Mesenchymal stem cell (in vitro differentiated cells and primary cell): ENCODE measurements around the gene BIRC6.
"Not testable (repeated sequence)": the region's sequence is repeated elsewhere in the genome, so short reads cannot be mapped to it uniquely, and the experiment has no call there.

Experiments
- DNase-seq: peaks from one replicate; pipeline ENCODE4 v3.0.0-alpha.2; 2013
- H2AFZ ChIP-seq: one replicate; pipeline ENCODE4 v1.6.1; 2013; ENCODE audit warnings: low read depth, mild to moderate bottlenecking, control low read depth, inconsistent platforms, low read length, moderate library complexity
- H2AK5ac ChIP-seq: 2 replicates; pipeline ENCODE4 v1.6.1; 2013; ENCODE audit warnings: low read length, moderate library complexity, mild to moderate bottlenecking, inconsistent platforms; ENCODE audit not compliant: severe bottlenecking
- H2BK120ac ChIP-seq: one replicate; pipeline ENCODE4 v1.6.1; 2013; ENCODE audit warnings: low read depth, mild to moderate bottlenecking, inconsistent platforms, low read length, moderate library complexity
- H2BK12ac ChIP-seq, 2 experiments: one replicate each; pipeline ENCODE4 v1.6.1; 2013; ENCODE audit warnings: inconsistent platforms in 2 of 2, low read length in 2 of 2, mild to moderate bottlenecking in 2 of 2, moderate library complexity in 2 of 2, control low read depth in 1 of 2
- H2BK15ac ChIP-seq: one replicate; pipeline ENCODE4 v1.6.1; 2013; ENCODE audit warnings: mild to moderate bottlenecking, low read depth, inconsistent platforms; ENCODE audit not compliant: poor library complexity, severe bottlenecking
- H2BK5ac ChIP-seq: 2 replicates; pipeline ENCODE4 v1.6.1; 2013; ENCODE audit warnings: low read depth, mild to moderate bottlenecking, low read length, control low read depth, inconsistent platforms; ENCODE audit not compliant: poor library complexity, severe bottlenecking
- H3K14ac ChIP-seq, 2 experiments: one replicate each; pipeline ENCODE4 v1.6.1; 2013; ENCODE audit warnings: inconsistent platforms in 2 of 2, low read length in 2 of 2, control low read depth in 1 of 2, mild to moderate bottlenecking in 1 of 2, moderate library complexity in 1 of 2
- H3K18ac ChIP-seq, 2 experiments: one replicate each; pipeline ENCODE4 v1.6.1; 2013; ENCODE audit warnings: inconsistent platforms in 2 of 2, low read length in 2 of 2, control low read depth in 1 of 2, low read depth in 1 of 2, mild to moderate bottlenecking in 1 of 2
- H3K23ac ChIP-seq, 2 experiments: one replicate each; pipeline ENCODE4 v1.6.1; 2013; ENCODE audit warnings: inconsistent platforms in 2 of 2, low read length in 2 of 2, mild to moderate bottlenecking in 2 of 2, moderate library complexity in 2 of 2, control low read depth in 1 of 2
- H3K27ac ChIP-seq: 2 replicates; pipeline ENCODE4 v1.5.1; 2013; ENCODE audit warnings: mild to moderate bottlenecking, moderate library complexity, low read length, control low read depth, inconsistent platforms; ENCODE audit not compliant: poor library complexity, severe bottlenecking
- H3K27me3 ChIP-seq, 2 experiments: 2 replicates each; pipeline versions ENCODE4 v1.6.1 to v1.7.0; 2013; ENCODE audit warnings: low read length in 2 of 2, mild to moderate bottlenecking in 2 of 2, moderate library complexity in 2 of 2, control low read depth in 1 of 2, inconsistent platforms in 1 of 2; ENCODE audit not compliant: control insufficient read depth in 1 of 2, insufficient read depth in 1 of 2
- H3K36me3 ChIP-seq, 2 experiments: 2 replicates each; pipeline versions ENCODE4 v1.6.1 to v1.7.0; 2013; ENCODE audit warnings: low read length in 2 of 2, control low read depth in 1 of 2, inconsistent platforms in 1 of 2, low read depth in 1 of 2, mild to moderate bottlenecking in 1 of 2; ENCODE audit not compliant: insufficient read depth in 2 of 2, control insufficient read depth in 1 of 2
- H3K4ac ChIP-seq, 2 experiments: one replicate each; pipeline ENCODE4 v1.6.1; 2013; ENCODE audit warnings: inconsistent platforms in 2 of 2, low read length in 2 of 2, mild to moderate bottlenecking in 2 of 2, moderate library complexity in 2 of 2, control low read depth in 1 of 2, low read depth in 1 of 2
- H3K4me1 ChIP-seq: 2 replicates; pipeline ENCODE4 v1.6.1; 2013; ENCODE audit warnings: low read depth, low read length, control low read depth; ENCODE audit not compliant: control insufficient read depth, insufficient read depth
- H3K4me2 ChIP-seq: 2 replicates; pipeline ENCODE4 v1.6.1; 2013; ENCODE audit warnings: low read length, mild to moderate bottlenecking, inconsistent platforms; ENCODE audit not compliant: poor library complexity, severe bottlenecking
- H3K4me3 ChIP-seq, 2 experiments: 2 replicates each; pipeline versions ENCODE4 v1.5.1 to v1.7.0; 2013; ENCODE audit warnings: low read length in 2 of 2, mild to moderate bottlenecking in 2 of 2, control low read depth in 1 of 2, low read depth in 1 of 2; ENCODE audit not compliant: insufficient read depth in 1 of 2
- H3K79me1 ChIP-seq: replicated peaks from 2 replicates; pipeline ENCODE4 v1.6.1; 2013; ENCODE audit warnings: mild to moderate bottlenecking, control low read depth, low read length, inconsistent platforms; ENCODE audit not compliant: poor library complexity, severe bottlenecking
- H3K9ac ChIP-seq: 2 replicates; pipeline ENCODE4 v1.7.0; 2013; ENCODE audit warnings: mild to moderate bottlenecking, low read length, moderate library complexity
- H3K9me3 ChIP-seq: 2 replicates; pipeline ENCODE4 v1.7.0; 2013; ENCODE audit warnings: mild to moderate bottlenecking, low read length; ENCODE audit not compliant: control insufficient read depth
- H4K8ac ChIP-seq: one replicate; pipeline ENCODE4 v1.6.1; 2013; ENCODE audit warnings: inconsistent platforms, mild to moderate bottlenecking, low read length, moderate library complexity
- H4K91ac ChIP-seq: one replicate; pipeline ENCODE4 v1.6.1; 2013; ENCODE audit warnings: mild to moderate bottlenecking, low read length, inconsistent platforms
- WGBS: methylation state at CpG from one replicate; pipeline ENCODE4 v1.1.7; 2013; ENCODE audit warnings: mixed read lengths; 5-methylcytosine and 5-hydroxymethylcytosine counted together

The BIRC6 gene

GRCh38 chr2:32457814-32458213, 101.0 kb downstream of the BIRC6 start:
- no peak overlapping the region for H4K8ac ChIP-seq
- H2BK12ac ChIP-seq = no peak overlapping the region
- H3K4me3 ChIP-seq = no peak overlapping the region
- H2BK5ac ChIP-seq = no peak overlapping the region
- WGBS = 100% methylated on average over 1 of the region's 1 CpG
- H3K79me1 ChIP-seq = peaks cover 6% of the 10 kb centered on the region
- no peak overlapping the region for H2AFZ ChIP-seq
- no peak overlapping the region for H4K91ac ChIP-seq
- H3K4ac ChIP-seq = no peak overlapping the region
- no peaks in the 10 kb centered on the region for H3K4me1 ChIP-seq
- no peak overlapping the region for H2BK15ac ChIP-seq
- H3K18ac ChIP-seq = no peak overlapping the region
- no peak overlapping the region for H3K9ac ChIP-seq
- H2AK5ac ChIP-seq = no peak overlapping the region
- peaks cover 6 to 46% of the 10 kb centered on the region in 2 experiments for H3K36me3 ChIP-seq
- no peak overlapping the region for H2BK120ac ChIP-seq
- H3K9me3 ChIP-seq = no peaks in the 10 kb centered on the region
- no peaks in the 10 kb centered on the region for H3K27me3 ChIP-seq
- no peak overlapping the region for H3K14ac ChIP-seq
- H3K4me2 ChIP-seq = no peak overlapping the region
- no peak overlapping the region for H3K27ac ChIP-seq
- H3K23ac ChIP-seq = no peak overlapping the region
- DNase-seq = no peak

DNA sequence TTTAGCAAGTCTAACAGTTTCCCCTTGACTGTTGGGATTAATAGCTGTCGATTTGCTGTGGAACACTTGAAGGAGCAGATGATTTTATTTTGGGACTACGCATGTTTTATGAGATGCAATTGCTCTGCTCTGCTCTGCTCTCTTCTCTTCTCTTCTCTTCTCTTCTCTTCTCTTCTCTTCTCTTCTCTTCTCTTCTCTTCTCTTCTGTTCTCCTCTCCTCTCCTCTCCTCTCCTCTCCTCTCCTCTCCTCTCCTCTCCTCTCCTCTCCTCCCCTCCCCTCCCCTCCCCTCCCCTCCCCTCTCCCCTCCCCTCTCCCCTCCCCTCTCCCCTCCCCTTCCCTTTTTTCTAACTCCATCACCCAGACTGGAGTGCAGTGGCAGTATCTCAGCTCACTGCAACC, 104.0 kb downstream of the BIRC6 start:
- not testable (repeated sequence) for H2AFZ ChIP-seq, H3K4me2 ChIP-seq, H2BK120ac ChIP-seq, H3K18ac ChIP-seq, H3K4me1 ChIP-seq, H2BK15ac ChIP-seq, H3K27ac ChIP-seq, H4K8ac ChIP-seq, H3K4ac ChIP-seq, DNase-seq, H3K9ac ChIP-seq, H2AK5ac ChIP-seq, H2BK12ac ChIP-seq, H2BK5ac ChIP-seq, H3K9me3 ChIP-seq, H3K27me3 ChIP-seq, H3K14ac ChIP-seq, H4K91ac ChIP-seq, H3K23ac ChIP-seq, H3K4me3 ChIP-seq
- Histone ChIP-seq H3K36me3 (peaks cover 11 to 57% of the 10 kb centered on the region in 2 experiments), H3K79me1 (peaks cover 13% of the 10 kb centered on the region)
- 100% methylated on average over 1 of the region's 2 CpGs for WGBS

DNA sequence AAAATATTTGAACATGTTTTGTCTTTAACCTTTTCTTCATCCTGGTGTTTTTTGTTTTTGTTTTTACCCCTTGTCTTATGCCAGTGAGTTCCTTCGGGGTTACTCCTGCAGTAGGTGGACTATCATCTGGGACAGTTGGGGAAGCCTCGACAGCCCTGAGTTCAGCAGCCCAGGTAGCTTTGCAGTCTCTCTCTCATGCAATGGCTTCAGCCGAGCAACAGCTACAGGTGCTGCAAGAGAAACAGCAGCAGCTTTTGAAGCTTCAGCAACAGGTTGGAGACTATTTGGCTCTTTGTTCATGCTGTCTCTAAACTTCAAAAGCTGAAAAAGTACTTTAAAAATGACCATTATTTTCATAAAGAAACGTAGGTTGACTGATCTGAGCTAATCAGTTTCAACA, 106.3 kb downstream of the BIRC6 start:
- Histone ChIP-seq H3K18ac (no peak overlapping the region), H4K8ac (no peak overlapping the region), H3K79me1 (peaks cover 17% of the 10 kb centered on the region), H2AK5ac (no peak overlapping the region), H3K23ac (no peak overlapping the region), H3K9ac (no peak overlapping the region), H4K91ac (no peak overlapping the region), H3K9me3 (no peaks in the 10 kb centered on the region), H3K4me2 (no peak overlapping the region), H2AFZ (no peak overlapping the region), H3K27me3 (no peaks in the 10 kb centered on the region), H2BK15ac (no peak overlapping the region), H3K4me1 (no peaks in the 10 kb centered on the region), H2BK12ac (no peak overlapping the region), H3K27ac (no peak overlapping the region), H3K36me3 (peaks cover 17 to 63% of the 10 kb centered on the region in 2 experiments), H2BK5ac (no peak overlapping the region), H2BK120ac (no peak overlapping the region), H3K4ac (no peak overlapping the region), H3K14ac (no peak overlapping the region), H3K4me3 (no peak overlapping the region)
- 99% methylated on average over 3 of the region's 4 CpGs for WGBS
- no peak for DNase-seq

- Histone ChIP-seq H4K91ac (no peak overlapping the region), H3K18ac (no peak overlapping the region), H3K36me3 (peaks cover 17 to 71% of the 10 kb centered on the region in 2 experiments), H3K9ac (no peak overlapping the region), H3K79me1 (peaks cover 19% of the 10 kb centered on the region), H3K23ac (no peak overlapping the region), H3K4me2 (no peak overlapping the region), H2BK12ac (no peak overlapping the region), H4K8ac (no peak overlapping the region), H3K4me1 (no peaks in the 10 kb centered on the region), H2AFZ (no peak overlapping the region), H3K27me3 (no peaks in the 10 kb centered on the region), H3K9me3 (no peaks in the 10 kb centered on the region), H3K14ac (no peak overlapping the region), H2AK5ac (no peak overlapping the region), H3K27ac (no peak overlapping the region), H2BK120ac (no peak overlapping the region), H3K4me3 (no peak overlapping the region), H2BK15ac (no peak overlapping the region), H3K4ac (no peak overlapping the region), H2BK5ac (no peak overlapping the region)
- 94% methylated on average over 2 of the region's 2 CpGs for WGBS
- no peak for DNase-seq
Observed at GRCh38 chr2:32464431-32464830, 107.6 kb downstream of the BIRC6 start.
